AG04449 (cell line): ENCODE measurements around the gene AQP3.
A peak's percentile ranks its signal among the peaks of the same experiment; 100 is the strongest.

Experiments used
- CTCF ChIA-PET: fragments of 350-600 bp; formaldehyde crosslinking; extraction: SDS; loops from one replicate; lab custom pipeline; 2021; ENCODE audit warnings: antibody characterized with exemption; lab: Yijun Ruan, JAX
- POLR2A ChIA-PET: fragments of 400-600, 350-600 bp; formaldehyde crosslinking; extraction: SDS; loops from one replicate; lab custom pipeline; 2020; ENCODE audit warnings: antibody characterized with exemption, inconsistent platforms; lab: Yijun Ruan, JAX
- DNase-seq: peaks from one replicate; pipeline ENCODE4 v3.0.0-alpha.2; 2010; ENCODE audit warnings: low read depth, low spot score
- H3K4me3 ChIP-seq: 2 replicates; pipeline ENCODE4 v1.5.1; 2011; ENCODE audit warnings: low read depth, mild to moderate bottlenecking, control low read depth, low read length
- TF ChIP-seq, protein P1 (sequence below): IDR thresholded peaks from one replicate; pipeline ENCODE4 v1.5.1; 2011; ENCODE audit warnings: mild to moderate bottlenecking, moderate library complexity, low read length, control low read depth, inconsistent platforms; ENCODE audit not compliant: insufficient read depth; ENCODE audit errors: missing control alignments

The AQP3 gene

DNA sequence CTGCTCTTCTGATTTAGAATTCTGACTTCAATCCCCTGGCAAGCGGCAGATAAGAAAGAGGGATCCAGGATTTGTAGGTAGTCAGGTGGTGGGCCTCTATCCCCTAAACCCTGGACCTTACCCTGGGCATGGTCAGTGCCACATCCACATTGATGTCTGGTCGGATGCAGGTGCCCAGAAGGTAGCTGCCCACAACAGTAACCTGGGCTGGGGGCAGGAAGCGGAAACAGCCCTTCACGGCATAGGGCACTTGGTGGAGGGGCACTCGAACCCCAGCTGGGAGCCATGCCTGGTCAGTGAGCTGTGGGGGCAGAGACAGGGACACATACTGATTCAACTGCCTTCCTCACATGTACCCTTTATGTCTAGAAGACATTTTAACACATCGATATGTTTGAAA lies 22.5 kb upstream of the AQP3 start:
- POLR2A ChIA-PET: no interaction called here
- TF ChIP-seq, protein P1, sequence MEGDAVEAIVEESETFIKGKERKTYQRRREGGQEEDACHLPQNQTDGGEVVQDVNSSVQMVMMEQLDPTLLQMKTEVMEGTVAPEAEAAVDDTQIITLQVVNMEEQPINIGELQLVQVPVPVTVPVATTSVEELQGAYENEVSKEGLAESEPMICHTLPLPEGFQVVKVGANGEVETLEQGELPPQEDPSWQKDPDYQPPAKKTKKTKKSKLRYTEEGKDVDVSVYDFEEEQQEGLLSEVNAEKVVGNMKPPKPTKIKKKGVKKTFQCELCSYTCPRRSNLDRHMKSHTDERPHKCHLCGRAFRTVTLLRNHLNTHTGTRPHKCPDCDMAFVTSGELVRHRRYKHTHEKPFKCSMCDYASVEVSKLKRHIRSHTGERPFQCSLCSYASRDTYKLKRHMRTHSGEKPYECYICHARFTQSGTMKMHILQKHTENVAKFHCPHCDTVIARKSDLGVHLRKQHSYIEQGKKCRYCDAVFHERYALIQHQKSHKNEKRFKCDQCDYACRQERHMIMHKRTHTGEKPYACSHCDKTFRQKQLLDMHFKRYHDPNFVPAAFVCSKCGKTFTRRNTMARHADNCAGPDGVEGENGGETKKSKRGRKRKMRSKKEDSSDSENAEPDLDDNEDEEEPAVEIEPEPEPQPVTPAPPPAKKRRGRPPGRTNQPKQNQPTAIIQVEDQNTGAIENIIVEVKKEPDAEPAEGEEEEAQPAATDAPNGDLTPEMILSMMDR: no peak
- H3K4me3 ChIP-seq: no peak overlapping the region
- CTCF ChIA-PET: interaction anchor here (1.0 to 17.4 kb wide), 5 partner anchors 10 to 206 kb away, joined by 3 to 284 read pairs (median 5); partner anchors contain the start of gene AQP3
- DNase-seq: no peak

DNA sequence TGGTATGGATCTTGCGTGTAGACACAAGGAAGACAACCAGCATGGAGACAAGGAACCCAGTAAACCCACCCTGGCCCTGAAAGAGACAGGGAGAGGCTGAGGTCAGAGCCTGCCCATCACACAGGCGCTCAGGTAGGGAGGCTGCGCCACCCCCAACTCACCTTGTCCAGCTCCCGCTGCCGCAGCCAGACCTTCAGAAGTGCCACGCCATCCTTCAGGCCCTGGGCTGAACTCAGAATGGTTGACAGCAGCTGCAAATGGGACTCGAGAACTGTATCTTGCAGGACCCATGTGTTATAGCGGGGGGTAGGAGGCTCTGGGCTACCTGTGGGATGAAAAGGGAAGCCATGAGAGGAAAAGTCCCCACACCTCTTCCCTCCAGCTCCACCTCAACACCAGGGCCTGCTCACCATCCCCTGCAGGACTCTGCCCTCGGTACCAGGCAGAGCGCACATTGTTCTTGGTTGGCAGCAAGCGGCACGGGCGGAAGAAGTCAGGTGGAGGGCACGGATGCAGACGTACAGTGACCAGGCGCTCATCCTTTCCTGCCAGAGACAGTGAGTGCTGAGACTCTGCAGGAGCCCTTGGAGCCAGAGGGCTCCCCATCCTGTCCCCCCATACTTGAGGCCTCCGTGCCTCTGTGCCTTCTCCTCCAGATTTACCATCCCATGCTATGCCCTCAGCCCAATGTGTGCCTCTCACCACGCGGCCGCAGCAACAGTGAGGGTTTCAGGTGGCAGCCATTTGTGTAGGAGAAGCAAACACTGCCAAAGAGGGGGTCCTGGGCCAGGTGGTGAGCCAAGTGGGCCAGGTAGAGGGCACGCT lies 21.6 kb upstream of the AQP3 start:
- TF ChIP-seq, protein P1: no peak
- CTCF ChIA-PET: interaction anchor here (0.7 to 17.4 kb wide), 5 partner anchors 18 to 179 kb away, joined by 3 to 284 read pairs (median 6); partner anchors contain the start of genes AQP3 and NFX1
- POLR2A ChIA-PET: no interaction called here
- no peak overlapping the region for H3K4me3 ChIP-seq
- no peak for DNase-seq

DNA sequence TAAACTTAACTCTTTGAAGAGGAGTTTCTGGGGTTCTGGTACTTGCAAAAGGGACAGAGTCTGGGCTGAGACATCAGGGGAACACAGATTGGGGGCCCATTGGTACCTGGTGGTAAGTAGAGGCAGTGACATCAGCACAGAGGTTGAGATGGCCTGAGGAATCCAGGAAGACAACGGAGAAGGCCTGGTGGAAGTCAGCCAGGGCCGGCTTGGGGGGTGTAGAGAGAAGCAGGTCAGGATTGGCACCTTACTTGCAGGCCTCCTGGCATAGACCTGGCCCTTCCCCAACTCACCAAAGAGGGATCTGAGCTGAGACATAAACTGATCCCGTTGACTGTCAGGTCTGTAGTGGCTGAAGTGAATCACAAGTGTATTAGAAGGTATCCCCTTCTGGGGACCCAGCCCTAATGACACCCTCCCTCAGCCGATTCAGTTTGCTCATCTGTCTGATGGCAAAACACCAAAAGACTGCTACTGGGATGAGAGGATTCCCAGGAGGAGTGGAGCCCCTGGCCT lies 20.9 kb upstream of the AQP3 start:
- no peak for DNase-seq
- TF ChIP-seq, protein P1: no peak
- POLR2A ChIA-PET: no interaction called here
- no peak overlapping the region for H3K4me3 ChIP-seq
- CTCF ChIA-PET: interaction anchor here (0.7 to 17.4 kb wide), 7 partner anchors 6 to 178 kb away, joined by 3 to 284 read pairs (median 21); partner anchors contain the start of genes AQP3, NFX1 and NOL6

DNA sequence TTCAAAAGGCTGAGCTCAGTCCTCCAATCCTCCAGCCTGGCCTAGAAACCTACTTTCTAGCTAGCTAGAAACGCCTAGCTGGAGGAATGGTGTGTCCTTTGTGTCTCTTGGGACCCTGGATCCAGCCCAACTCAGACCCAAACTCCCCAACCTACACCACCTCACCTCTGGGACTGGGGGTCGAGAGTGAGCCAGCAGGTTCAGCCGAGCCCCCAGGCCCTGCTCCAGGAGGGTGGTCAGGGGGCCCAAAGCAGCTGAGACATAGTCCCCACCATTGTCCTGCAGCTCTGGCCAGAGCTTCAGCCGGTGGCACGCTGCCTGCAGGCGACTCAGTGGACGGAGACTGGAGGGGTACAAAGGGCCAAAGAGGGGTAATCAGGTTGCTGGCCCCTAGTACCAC lies 20.1 kb upstream of the AQP3 start:
- TF ChIP-seq, protein P1: no peak
- CTCF ChIA-PET: interaction anchor here (0.7 to 17.4 kb wide), 22 partner anchors 7 to 255 kb away, joined by 3 to 284 read pairs (median 9); partner anchors contain the start of genes AQP3, AQP7, BAG1 and CHMP5
- DNase-seq: no peak
- POLR2A ChIA-PET: no interaction called here
- H3K4me3 ChIP-seq: no peak overlapping the region

DNA sequence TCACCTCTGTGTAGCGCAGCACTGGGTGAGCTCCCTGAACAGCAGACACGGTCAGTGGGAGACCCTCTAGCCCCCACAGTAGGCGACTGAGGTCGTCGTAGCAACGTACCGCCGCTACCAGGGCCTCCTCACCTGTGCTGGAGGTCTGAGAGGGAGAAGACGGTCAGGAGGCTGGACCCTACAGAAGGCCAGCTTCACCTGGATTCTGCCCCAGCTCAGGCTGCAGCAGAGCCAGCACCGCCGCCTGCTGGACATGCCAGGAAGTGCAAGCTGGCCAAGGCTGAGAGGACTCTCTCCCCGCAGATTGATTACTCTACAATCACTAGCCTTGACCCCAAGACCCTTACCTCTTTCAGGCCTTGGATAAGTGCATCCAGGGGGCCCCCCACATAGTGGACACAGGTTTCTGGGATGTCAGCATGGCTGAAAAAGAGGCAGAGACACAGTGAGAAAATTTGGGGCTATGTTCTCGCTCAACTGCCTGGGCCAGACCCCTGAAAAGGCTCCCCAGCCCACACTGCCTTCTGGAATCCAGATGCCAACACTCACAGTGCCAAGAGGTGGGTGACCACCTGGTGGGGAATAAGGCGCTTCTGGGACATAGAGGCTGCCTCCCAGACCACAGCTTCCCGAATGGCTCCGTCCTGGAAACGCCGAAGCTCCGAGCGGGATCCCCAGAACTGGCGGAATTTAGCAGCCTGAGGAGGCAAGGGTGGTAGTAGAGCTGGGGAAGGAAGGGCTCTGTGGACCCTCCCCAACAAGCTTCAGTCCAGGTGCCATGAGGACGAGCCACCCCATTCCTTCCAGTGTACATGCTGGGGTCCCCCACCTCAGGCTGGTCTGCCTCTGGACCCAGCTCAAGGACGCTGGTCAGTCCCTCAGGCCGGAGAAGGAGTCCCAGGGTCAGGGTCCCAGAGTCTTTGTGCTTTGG lies 19.4 kb upstream of the AQP3 start:
- DNase-seq: no peak
- TF ChIP-seq, protein P1: peak; percentile 93
- ChIA-PET POLR2A (interaction anchor here (0.7 to 1.2 kb wide), 3 partner anchors 9 to 177 kb away, joined by 3 to 4 read pairs (median 3); no protein-coding TSS in a partner anchor), CTCF (interaction anchor here (0.7 to 17.4 kb wide), 36 partner anchors 8 to 296 kb away, joined by 3 to 284 read pairs (median 4); partner anchors contain the start of genes ANKRD18B, AQP3, AQP7 and BAG1)
- no peak overlapping the region for H3K4me3 ChIP-seq
